ENCODE measurements around the gene PLCD3. TPM values are rescaled to one million over a fixed set of nuclear protein-coding genes. Genes with fewer than 3 reads are reported as not detected.

Gene PLCD3
- total RNA-seq, 1 donor from 2014 or later: 34.1 TPM

DNA sequence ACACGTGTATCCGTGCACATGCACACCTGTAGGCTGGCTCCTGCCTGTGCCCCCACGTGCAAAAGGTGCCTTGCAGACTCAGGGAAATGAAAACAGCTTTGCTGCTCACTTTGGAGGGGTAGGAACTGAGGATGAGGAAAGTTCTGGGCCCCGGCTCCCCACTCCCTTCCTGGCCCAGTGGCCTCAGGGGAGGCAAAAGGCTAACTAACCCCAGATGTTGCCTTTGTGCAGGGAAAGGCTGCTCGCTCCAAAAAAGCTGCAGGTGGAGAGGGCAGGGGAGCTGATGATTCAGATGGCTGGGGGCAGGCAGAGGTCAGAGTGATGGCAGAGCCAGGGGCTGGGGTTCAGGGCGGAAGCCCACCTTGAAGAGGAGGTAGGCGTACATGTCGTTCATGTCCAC is 12.4 kb downstream of the PLCD3 start:
- Histone ChIP-seq H3K9me3 (no peaks in the 10 kb centered on the region), H3K27me3 (no peaks in the 10 kb centered on the region), H3K4me1 (peaks cover 27% of the 10 kb centered on the region), H3K4me3 (no peak overlapping the region), H3K36me3 (peaks cover 0 to 15% of the 10 kb centered on the region in 2 donors), H3K27ac (no peak overlapping the region)
- no peak for TF ChIP-seq POLR2AphosphoS5 (IDR thresholded peaks at IDR 0.05; ENCODE audit: insufficient read depth in 1 of 2, low read depth in 1 of 2)
- TF ChIP-seq, protein P1, sequence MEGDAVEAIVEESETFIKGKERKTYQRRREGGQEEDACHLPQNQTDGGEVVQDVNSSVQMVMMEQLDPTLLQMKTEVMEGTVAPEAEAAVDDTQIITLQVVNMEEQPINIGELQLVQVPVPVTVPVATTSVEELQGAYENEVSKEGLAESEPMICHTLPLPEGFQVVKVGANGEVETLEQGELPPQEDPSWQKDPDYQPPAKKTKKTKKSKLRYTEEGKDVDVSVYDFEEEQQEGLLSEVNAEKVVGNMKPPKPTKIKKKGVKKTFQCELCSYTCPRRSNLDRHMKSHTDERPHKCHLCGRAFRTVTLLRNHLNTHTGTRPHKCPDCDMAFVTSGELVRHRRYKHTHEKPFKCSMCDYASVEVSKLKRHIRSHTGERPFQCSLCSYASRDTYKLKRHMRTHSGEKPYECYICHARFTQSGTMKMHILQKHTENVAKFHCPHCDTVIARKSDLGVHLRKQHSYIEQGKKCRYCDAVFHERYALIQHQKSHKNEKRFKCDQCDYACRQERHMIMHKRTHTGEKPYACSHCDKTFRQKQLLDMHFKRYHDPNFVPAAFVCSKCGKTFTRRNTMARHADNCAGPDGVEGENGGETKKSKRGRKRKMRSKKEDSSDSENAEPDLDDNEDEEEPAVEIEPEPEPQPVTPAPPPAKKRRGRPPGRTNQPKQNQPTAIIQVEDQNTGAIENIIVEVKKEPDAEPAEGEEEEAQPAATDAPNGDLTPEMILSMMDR (IDR thresholded peaks at IDR 0.05): no peak
- no peak for TF ChIP-seq POLR2A (IDR thresholded peaks at IDR 0.05)
- intact Hi-C loops (cut with DNase I): no loop called here
- no peak for DNase-seq (ENCODE audit: extremely low spot score in 2 of 2)

DNA sequence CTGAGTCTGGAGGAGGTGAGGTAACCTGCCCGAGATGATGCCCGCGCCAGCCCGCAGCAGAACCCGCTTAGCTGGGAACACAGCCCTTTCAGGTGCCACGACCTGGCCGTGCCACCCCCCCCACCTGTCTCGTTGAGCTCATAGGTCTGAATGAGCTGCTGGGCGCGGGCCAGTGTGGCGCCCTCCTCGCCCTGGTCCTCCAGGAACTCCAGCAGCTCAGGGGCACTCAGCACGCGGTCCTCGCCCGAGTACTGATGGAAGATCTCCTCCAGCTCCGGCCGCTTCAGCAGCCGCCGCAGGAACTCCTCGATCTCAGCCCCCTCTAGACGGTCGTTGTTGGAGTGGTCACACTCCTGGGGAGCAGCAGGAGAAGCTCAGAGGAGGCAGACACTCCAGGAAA is 13.6 kb downstream of the PLCD3 start:
- H3K9me3 ChIP-seq: no peaks in the 10 kb centered on the region

GRCh38 chr17:45117848-45118646 is 14.3 kb downstream of the PLCD3 start:
- H3K9me3 ChIP-seq: no peaks in the 10 kb centered on the region
- H3K27ac ChIP-seq: no peak overlapping the region
- peaks cover 0 to 21% of the 10 kb centered on the region in 2 donors for H3K36me3 ChIP-seq
- H3K4me1 ChIP-seq: peaks cover 8% of the 10 kb centered on the region
- no peak overlapping the region for H3K4me3 ChIP-seq
- TF ChIP-seq POLR2AphosphoS5 (IDR thresholded peaks at IDR 0.05; ENCODE audit: insufficient read depth in 1 of 2, low read depth in 1 of 2): no peak
- no peaks in the 10 kb centered on the region for H3K27me3 ChIP-seq
- no peak for DNase-seq (ENCODE audit: extremely low spot score in 2 of 2)
- intact Hi-C loops (cut with DNase I): no loop called here

More for the DNA sequence above, 13.6 kb downstream of the PLCD3 start:
- TF ChIP-seq POLR2AphosphoS5 (IDR thresholded peaks at IDR 0.05; ENCODE audit: insufficient read depth in 1 of 2, low read depth in 1 of 2): no peak
- no peak for TF ChIP-seq POLR2A (IDR thresholded peaks at IDR 0.05)
- TF ChIP-seq, protein P1 (IDR thresholded peaks at IDR 0.05): no peak
- Histone ChIP-seq H3K27ac (no peak overlapping the region), H3K27me3 (no peaks in the 10 kb centered on the region), H3K36me3 (peaks cover 0 to 20% of the 10 kb centered on the region in 2 donors), H3K4me1 (peaks cover 14% of the 10 kb centered on the region), H3K4me3 (no peak overlapping the region)
- no peak for DNase-seq (ENCODE audit: extremely low spot score in 2 of 2)
- intact Hi-C loops (cut with DNase I): no loop called here

DNA sequence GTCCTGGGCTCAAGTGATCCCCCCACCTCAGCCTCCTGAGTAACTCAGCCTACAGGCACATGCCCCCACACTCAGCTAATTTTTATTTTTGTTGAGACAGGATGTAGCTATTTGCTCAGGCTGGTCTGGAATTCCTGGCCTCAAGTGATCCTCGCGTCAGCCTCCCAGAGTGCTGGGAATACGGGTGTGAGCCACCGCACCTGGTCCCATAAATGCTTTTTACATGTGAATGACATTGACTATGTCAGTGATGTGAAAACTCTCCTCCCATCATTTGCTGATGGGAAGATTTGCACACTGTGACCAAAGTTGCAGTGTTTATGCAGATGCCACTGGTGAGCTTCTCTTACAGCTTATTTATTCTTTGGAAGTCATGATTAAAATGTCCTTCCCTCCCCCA is 15.0 kb downstream of the PLCD3 start:
- Histone ChIP-seq H3K9me3 (no peaks in the 10 kb centered on the region), H3K4me1 (peaks cover under 1% of the 10 kb centered on the region), H3K4me3 (no peak overlapping the region), H3K27me3 (no peaks in the 10 kb centered on the region), H3K27ac (no peak overlapping the region), H3K36me3 (peaks cover 0 to 21% of the 10 kb centered on the region in 2 donors)
- TF ChIP-seq POLR2AphosphoS5 (IDR thresholded peaks at IDR 0.05; ENCODE audit: insufficient read depth in 1 of 2, low read depth in 1 of 2) (no peak), POLR2A (IDR thresholded peaks at IDR 0.05) (no peak)
- TF ChIP-seq, protein P1 (IDR thresholded peaks at IDR 0.05): no peak
- DNase-seq (ENCODE audit: extremely low spot score in 2 of 2): no peak
- intact Hi-C loops (cut with DNase I): no loop called here

- Histone ChIP-seq H3K4me3 (no peak overlapping the region), H3K36me3 (peaks cover 0 to 21% of the 10 kb centered on the region in 2 donors), H3K4me1 (peaks cover 7% of the 10 kb centered on the region), H3K27ac (no peak overlapping the region), H3K9me3 (no peaks in the 10 kb centered on the region), H3K27me3 (no peaks in the 10 kb centered on the region)
- TF ChIP-seq, protein P1 (IDR thresholded peaks at IDR 0.05): no peak
- TF ChIP-seq POLR2A (IDR thresholded peaks at IDR 0.05): no peak
- DNase-seq (ENCODE audit: extremely low spot score in 2 of 2): no peak
- intact Hi-C loops (cut with DNase I): no loop called here
Observed at GRCh38 chr17:45116434-45117016, 15.8 kb downstream of the PLCD3 start.
